GM21528 (cell line): ENCODE results near the gene USP5.

Experiments used
- ATAC-seq: cut with Tn5 transposase; IDR thresholded peaks from one replicate; pipeline ENCODE4 v1.9.1; 2021; ENCODE audit warnings: mild to moderate bottlenecking, moderate library complexity; ENCODE audit not compliant: unreplicated experiment, low FRiP score

Gene USP5

GRCh38 chr12:6838854-6839253, 13.1 kb upstream of the USP5 start:
- no peak for ATAC-seq

GRCh38 chr12:6839482-6840201, 12.3 kb upstream of the USP5 start:
- no peak for ATAC-seq

DNA sequence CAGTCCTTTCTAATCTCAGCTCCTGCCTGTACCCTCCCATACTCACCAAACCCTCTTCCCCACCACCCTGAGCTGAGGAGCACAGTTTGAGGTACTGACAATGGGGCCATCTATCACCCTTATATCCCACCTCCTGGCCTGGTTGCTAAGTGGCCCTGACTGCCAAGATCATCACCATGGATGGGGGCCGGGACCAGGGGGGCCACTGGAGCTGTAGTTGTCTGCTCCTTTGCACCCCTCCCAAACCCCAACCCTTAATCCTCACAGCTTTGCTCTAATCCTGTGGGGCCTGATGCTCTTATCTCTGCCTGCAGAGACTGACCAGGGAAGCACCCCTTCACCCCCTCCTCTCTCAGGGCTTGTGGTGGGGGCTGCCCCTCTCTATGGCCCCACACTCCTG, 11.6 kb upstream of the USP5 start:
- no peak for ATAC-seq

- ATAC-seq, result no peak
Measured at GRCh38 chr12:6840761-6841515, 11.0 kb upstream of the USP5 start, which contains the start of gene GNB3. Gene GNB3 (plus strand): TSS chr12:6840925. CDS start chr12:6841288, 363 bp downstream.

- ATAC-seq, result no peak
Measured at GRCh38 chr12:6842075-6842474, 9.9 kb upstream of the USP5 start.

DNA sequence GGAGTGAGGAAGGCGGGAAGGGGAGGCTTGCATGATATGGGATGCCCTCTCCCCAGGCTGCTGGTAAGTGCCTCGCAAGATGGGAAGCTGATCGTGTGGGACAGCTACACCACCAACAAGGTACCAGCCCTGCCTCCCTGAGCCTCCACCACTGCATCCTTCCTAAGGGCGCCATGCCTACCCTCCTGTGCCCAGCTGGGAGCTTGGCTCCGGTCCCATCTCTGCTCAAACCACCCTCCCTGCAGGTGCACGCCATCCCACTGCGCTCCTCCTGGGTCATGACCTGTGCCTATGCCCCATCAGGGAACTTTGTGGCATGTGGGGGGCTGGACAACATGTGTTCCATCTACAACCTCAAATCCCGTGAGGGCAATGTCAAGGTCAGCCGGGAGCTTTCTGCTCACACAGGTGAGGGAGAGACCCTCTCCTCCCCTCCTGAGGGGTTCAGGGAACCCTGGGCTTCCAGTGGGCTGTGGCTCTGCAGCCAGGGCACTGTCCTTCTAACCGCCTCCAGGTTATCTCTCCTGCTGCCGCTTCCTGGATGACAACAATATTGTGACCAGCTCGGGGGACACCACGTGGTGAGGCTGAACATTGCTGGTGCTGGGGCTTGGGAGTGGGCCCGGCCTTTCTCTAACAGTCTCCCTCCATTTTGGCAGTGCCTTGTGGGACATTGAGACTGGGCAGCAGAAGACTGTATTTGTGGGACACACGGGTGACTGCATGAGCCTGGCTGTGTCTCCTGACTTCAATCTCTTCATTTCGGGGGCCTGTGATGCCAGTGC, 8.6 kb upstream of the USP5 start:
- no peak for ATAC-seq

DNA sequence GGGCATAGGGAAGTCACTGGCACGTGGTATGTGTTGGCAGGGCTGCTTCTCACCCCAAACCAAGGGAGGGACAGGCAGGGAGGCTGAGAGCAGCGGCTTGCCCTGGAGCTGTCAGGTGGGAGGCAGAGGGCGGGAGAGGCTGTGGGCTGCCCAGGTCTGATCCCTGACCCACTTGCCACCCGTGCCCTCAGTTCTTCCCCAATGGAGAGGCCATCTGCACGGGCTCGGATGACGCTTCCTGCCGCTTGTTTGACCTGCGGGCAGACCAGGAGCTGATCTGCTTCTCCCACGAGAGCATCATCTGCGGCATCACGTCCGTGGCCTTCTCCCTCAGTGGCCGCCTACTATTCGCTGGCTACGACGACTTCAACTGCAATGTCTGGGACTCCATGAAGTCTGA, 6.6 kb upstream of the USP5 start:
- ATAC-seq, result no peak

DNA sequence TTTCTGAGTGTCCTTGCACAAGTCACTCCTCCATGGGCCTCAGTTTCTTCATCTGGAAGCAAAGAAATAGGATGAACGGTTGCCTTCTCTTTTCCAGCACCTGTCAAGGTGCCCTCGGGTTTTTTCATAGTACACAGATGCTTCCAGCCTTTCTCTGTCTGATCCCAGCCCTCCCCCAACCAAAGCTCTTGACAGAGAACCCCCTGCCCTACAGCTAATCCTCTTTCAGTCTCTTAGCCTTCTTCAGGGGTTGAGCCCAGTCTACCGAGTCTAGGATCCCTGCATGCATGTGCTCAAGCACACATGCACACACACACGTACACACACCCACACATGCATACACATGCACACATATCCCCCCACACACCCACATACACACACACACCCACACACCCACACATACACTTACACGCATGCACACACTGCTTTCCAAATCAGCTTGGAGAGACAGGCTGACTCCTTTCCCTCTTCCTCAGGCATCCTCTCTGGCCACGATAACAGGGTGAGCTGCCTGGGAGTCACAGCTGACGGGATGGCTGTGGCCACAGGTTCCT, 5.6 kb upstream of the USP5 start:
- no peak for ATAC-seq

DNA sequence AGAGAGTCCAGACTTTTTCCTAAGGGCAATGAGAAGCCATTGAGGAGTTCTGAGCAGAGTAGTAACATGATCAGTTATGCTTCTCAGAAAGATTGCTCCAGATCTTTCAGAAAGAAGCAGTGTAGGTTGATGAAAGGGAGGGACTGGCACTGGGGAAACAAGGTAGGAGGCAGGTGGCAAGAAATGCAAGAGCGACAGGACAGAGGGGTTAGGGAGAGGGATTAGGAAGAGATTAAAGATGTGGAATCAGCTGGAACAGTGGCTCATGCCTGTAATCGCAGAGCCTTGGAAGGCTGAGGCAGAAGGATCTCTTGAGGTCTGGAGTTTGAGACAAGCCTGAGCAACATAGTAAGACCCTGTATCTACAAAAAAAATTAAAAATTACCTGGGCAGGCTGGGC, 4.3 kb upstream of the USP5 start:
- no peak for ATAC-seq

- no peak for ATAC-seq
Measured at GRCh38 chr12:6849427-6849826, 2.5 kb upstream of the USP5 start.

- ATAC-seq, result no peak
Measured at GRCh38 chr12:6849976-6850560, 1.9 kb upstream of the USP5 start.

GRCh38 chr12:6850796-6851152, 1.2 kb upstream of the USP5 start:
- ATAC-seq, result no peak

DNA sequence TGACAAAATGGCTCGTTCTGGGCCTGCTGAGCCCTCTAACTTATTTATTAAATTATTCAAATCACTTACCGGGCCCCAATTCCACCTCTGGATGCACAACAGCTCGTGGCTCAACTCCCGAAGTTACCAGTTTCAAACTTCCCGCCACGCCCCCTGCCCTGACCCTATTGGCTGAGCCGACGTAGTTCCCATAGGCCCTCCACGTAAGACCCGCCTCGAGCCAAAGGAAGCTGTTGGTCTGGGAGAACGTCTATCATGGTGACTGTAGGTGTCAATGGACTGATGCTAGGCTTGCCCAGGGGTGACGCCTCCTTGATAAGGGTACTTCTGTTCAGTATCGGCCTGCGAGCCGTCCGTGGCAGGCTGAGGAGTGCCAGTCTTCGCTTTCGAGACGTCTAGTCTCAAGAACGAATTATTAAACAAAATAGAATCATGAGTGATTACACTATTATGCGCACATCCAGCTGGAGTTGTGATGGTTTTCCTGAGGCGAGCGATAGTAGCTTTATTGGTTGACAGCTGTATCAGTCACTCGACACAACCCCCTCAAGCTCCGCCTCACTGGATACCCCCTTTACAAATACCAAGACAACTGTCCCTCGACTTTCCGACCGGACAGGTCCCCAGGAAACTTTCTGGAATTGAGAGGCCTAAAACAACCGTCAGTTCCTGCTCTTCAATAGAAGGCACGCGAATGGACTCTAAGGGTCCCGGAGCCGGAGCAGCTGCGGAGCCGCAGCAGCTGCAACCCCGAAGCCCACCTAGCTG, 613 bp upstream of the USP5 start, which contains the start of gene CDCA3:
Gene CDCA3, minus strand, starts transcription at position 134 of the 768 bp plus-strand sequence. CDS start 334 bp downstream, outside the sequence.
- ATAC-seq, result peak; percentile 50

- no peak for ATAC-seq
Measured at GRCh38 chr12:6852651-6853354, 853 bp downstream of the USP5 start.

- no peak for ATAC-seq
Measured at GRCh38 chr12:6853626-6854025, 1.7 kb downstream of the USP5 start.

DNA sequence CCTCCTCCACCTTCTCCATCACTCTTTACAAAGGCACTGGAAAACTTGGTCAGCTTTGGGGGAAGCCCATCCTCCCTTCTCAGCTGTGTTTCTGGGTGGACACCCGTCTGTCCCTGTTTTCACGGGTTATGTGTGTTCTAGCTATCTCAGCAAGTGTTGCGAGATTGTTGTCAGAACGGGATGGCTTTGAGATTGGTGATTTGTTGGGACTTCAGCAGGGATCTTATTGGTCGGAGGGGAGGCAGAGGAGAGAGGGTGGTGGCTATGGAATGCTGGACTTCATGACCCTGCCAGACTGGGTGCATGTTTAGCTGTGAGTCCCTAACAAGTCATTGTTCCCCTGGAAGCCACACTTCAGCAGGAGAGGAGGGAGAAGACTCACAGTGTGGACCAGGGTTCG, 2.1 kb downstream of the USP5 start:
- ATAC-seq, result no peak

DNA sequence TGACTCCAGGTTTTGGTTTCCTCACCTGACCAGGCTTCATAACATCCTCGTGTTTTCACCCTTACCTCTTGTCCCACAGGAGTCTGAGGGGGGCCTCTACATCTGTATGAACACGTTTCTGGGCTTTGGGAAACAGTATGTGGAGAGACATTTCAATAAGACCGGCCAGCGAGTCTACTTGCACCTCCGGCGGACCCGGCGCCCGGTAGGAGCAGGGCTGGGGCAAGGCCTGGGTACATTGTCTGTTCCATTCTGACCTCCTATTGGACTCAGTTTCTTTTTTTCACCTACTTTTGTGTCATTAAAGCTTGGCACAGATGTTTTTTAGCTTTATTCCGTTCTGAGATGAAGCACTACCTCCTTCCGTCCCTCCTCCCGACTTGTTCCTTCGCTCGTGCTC, 3.4 kb downstream of the USP5 start:
- no peak for ATAC-seq

DNA sequence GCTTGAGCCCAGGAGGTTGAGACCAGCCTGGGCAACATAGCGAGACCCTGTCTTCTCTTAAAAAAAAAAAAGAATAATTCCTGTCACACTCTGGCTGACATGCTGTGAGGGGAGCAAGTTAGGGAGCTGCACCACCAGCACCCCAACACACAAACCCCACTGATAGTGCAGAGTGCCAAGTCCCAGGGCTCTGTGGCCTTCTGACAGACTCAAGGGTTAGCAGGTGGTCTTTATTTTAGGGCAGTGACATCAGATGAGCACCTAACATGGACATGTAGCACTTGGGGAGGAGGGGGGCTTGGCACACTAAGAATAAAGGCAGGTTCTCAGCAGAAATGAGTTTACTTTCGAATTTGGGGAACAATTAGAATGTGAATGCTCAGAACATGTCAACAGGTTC, 6.8 kb downstream of the USP5 start:
- ATAC-seq, result no peak

DNA sequence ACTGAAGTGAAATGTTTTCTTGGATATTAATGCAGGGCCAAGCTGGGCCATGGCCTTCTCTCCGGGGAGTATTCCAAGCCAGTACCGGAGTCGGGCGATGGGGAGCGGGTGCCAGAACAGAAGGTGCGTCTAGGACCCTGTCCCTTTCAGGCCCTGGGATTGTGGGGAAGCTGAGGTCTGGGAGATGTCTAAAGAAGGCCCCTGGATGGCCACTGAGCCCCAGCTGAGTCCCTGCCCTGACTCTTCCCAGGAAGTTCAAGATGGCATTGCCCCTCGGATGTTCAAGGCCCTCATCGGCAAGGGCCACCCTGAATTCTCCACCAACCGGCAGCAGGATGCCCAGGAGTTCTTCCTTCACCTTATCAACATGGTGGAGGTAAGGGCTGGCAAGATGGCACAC, 8.2 kb downstream of the USP5 start:
- no peak for ATAC-seq
